Psoas muscle (tissue), 8 donors: Measurements from ENCODE around the gene ADAMTS2. TPM values are rescaled to one million over a fixed set of nuclear protein-coding genes. Genes with fewer than 3 reads are reported as not detected.

Source experiments
- ATAC-seq, 4 donors: fragments of 200-7000 bp; cut with Tn5 transposase; one replicate each; pipeline ENCODE4 v1.9.1; 2020; ENCODE audit warnings: moderate library complexity in 3 of 4, mild to moderate bottlenecking in 2 of 4
- DNase-seq, 2 donors: peaks; one replicate each; pipeline ENCODE4 v3.0.0-alpha.2; 2020
- H3K27ac ChIP-seq: fragments of 200-600 bp; one replicate; pipeline ENCODE4 v1.8.0; 2022
- H3K27me3 ChIP-seq, 3 donors: fragments of 200-600 bp in 1 of 3; one replicate each; pipeline versions ENCODE4 v1.6.1 to v1.8.0; 2013 to 2022; ENCODE audit warnings: low read length in 2 of 3, mild to moderate bottlenecking in 2 of 3, moderate library complexity in 1 of 3; ENCODE audit not compliant: insufficient read depth in 3 of 3
- H3K36me3 ChIP-seq, 2 donors: fragments of 200-600 bp in 1 of 2; one replicate each; pipeline versions ENCODE4 v1.6.1 to v1.8.0; 2013 to 2022; ENCODE audit warnings: low read depth in 1 of 2, mild to moderate bottlenecking in 1 of 2, moderate library complexity in 1 of 2; ENCODE audit not compliant: insufficient read depth in 1 of 2
- H3K4me1 ChIP-seq: fragments of 200-600 bp; one replicate; pipeline ENCODE4 v1.8.0; 2022
- H3K4me3 ChIP-seq: fragments of 200-600 bp; one replicate; pipeline ENCODE4 v1.8.0; 2022; ENCODE audit warnings: mild to moderate bottlenecking
- H3K9me3 ChIP-seq: fragments of 200-600 bp; one replicate; pipeline ENCODE4 v1.8.0; 2022
- WGBS, 3 donors: extraction: QIAGEN DNeasy Blood & Tissue Kit; methylation state at CpG; one replicate each; pipeline versions ENCODE4 v1.1.6 to v1.1.7; 2013; 5-methylcytosine and 5-hydroxymethylcytosine counted together
- intact Hi-C, 2 donors: fragments of 100-400 bp; cut with DNase I; formaldehyde crosslinking; loops; one replicate each; pipeline versions ENCODE4 v1.11.0 to v1.14.2; 2022
- polyA plus RNA-seq, 3 donors: library from polyadenylated mRNA; stranded (reverse); fragments of 200-250 nt; gene quantifications; one replicate each; pipeline ENCODE4 v1.2.3, GENCODE V29; 2013
- total RNA-seq, 4 donors: library from RNA; stranded (reverse); fragmentation: NEBNext Ultra II Directional in 2 of 4; extraction: Animal tissue kit (Norgen Biotek cat#: 25700) in 2 of 4; gene quantifications; one replicate each; pipeline versions ENCODE4 v1.2.1 to v1.2.4, GENCODE V29; 2021 to 2023
- TF ChIP-seq, protein P1 (sequence below): fragments of 200-600 bp; IDR thresholded peaks from one replicate; pipeline ENCODE4 v1.8.0; 2022; ENCODE audit warnings: antibody characterized with exemption
- donor health status: healthy with polysubstance abuse.
- donor health status: DM: no; HTN: no; CAD: no; lungs with moderate emphysema.
- donor health status: Bipolar disorder and iron deficiency.
- donor health status: healthy.
- donor health status: DM: yes; HTN: yes; CAD: no.
- donor health status: DM: no; HTN: no; CAD: no.
- donor health status: DM: no; HTN: no; CAD: no.
- donor health status: DM: yes; HTN: yes; CAD: no.

The ADAMTS2 gene
- total and polyA plus RNA-seq, 7 donors, result 0.83 to 3.7 (median 2.0) TPM

DNA sequence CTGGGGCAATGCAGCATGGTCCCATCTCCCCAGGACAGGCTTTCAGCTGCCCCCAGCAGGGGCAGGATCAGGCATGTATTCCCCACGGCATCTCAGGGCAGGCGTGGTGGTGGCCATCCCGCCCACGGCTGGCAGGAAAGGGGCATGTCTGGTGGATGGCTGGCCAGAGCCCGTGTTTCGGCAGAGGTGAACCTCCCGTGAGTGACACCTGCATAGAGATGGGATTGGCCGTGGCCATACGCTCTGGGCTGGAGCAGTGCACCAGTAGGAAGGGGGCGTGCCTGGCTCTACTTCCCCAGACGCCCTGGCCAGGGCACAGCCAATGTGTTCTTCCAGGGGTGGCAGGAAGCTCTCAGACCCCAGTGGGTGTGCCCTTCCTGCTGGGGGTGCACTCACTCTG is 146.0 kb downstream of the ADAMTS2 start:
- WGBS, 3 donors, result 88 to 91% (median 91%) methylated on average over 11 of the region's 11 CpGs
- intact Hi-C loops, result no loop called here
- ATAC-seq (no peak), DNase-seq (peak in 1 of 2 donors; percentile 36)
- no peak overlapping the region for H3K4me3 ChIP-seq
- H3K27ac ChIP-seq, result no peak overlapping the region
- TF ChIP-seq, protein P1, sequence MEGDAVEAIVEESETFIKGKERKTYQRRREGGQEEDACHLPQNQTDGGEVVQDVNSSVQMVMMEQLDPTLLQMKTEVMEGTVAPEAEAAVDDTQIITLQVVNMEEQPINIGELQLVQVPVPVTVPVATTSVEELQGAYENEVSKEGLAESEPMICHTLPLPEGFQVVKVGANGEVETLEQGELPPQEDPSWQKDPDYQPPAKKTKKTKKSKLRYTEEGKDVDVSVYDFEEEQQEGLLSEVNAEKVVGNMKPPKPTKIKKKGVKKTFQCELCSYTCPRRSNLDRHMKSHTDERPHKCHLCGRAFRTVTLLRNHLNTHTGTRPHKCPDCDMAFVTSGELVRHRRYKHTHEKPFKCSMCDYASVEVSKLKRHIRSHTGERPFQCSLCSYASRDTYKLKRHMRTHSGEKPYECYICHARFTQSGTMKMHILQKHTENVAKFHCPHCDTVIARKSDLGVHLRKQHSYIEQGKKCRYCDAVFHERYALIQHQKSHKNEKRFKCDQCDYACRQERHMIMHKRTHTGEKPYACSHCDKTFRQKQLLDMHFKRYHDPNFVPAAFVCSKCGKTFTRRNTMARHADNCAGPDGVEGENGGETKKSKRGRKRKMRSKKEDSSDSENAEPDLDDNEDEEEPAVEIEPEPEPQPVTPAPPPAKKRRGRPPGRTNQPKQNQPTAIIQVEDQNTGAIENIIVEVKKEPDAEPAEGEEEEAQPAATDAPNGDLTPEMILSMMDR, result no peak
- H3K36me3 ChIP-seq, result no peaks in the 10 kb centered on the region
- H3K27me3 ChIP-seq, result peaks cover 0 to 5% (median 0%) of the 10 kb centered on the region in 3 donors
- H3K9me3 ChIP-seq, result no peaks in the 10 kb centered on the region
- H3K4me1 ChIP-seq, result no peaks in the 10 kb centered on the region

DNA sequence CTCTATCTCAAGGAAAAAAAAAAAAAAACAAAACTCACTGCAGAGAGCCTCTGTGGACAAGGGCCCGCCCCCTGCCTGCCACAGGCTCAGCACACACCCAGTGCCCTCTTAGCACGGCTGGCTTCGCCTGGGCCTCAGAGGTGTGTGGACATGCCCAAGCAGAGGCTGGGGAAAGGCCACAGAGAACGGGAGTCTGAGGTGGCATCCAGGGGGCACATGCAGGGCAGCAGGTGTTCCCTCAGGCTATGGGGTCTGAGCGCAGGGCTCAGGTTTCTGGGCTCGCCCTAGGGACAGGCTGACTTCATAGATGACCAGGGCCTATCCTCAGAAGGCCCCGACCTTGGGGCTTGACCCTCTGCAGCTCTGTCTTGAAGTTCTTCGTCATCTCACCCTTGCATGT is 146.4 kb downstream of the ADAMTS2 start:
- no peaks in the 10 kb centered on the region for H3K9me3 ChIP-seq
- DNase-seq (peak in 1 of 2 donors; percentile 19), ATAC-seq (no peak)
- intact Hi-C loops, result no loop called here
- TF ChIP-seq, protein P1, result no peak
- no peaks in the 10 kb centered on the region for H3K4me1 ChIP-seq
- H3K36me3 ChIP-seq, result no peaks in the 10 kb centered on the region
- peaks cover 0 to 5% (median 0%) of the 10 kb centered on the region in 3 donors for H3K27me3 ChIP-seq
- H3K4me3 ChIP-seq, result no peak overlapping the region
- WGBS, 3 donors, result 89 to 95% (median 93%) methylated on average over 8 of the region's 8 CpGs
- no peak overlapping the region for H3K27ac ChIP-seq

DNA sequence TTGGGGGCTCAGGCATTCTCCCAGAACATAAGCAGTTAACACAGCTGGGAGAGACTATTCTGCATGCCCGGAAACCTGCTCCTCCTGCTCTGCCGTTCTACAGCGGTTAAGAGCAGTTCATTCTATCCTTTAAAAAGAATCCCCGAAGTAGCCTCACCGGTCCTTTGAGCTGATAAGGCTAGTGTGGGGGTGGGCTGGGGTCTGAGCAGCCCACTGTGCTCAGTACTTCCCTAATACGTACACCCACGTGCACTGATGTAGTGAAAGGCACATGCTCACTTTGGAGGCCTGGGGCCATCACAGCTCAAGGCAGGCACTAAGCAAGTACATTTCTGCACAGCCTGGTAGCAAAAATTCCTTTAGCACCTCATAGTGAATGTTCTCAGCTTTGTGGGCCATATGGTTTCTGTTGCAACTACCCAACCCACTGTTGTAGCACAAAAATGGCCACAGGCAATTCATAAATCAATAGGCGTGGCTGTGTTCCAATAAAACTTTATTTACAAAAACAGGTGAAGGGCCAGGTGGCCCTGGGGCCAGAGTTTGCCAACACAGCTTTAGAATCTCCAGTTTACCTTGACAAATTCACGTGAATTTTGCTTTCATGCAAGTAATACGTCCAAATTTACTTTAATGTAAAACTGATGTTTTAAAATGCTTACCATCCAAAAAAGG is 148.7 kb downstream of the ADAMTS2 start:
- intact Hi-C loops, result no loop called here
- no peaks in the 10 kb centered on the region for H3K36me3 ChIP-seq
- H3K4me3 ChIP-seq, result no peak overlapping the region
- H3K27ac ChIP-seq, result no peak overlapping the region
- H3K9me3 ChIP-seq, result no peaks in the 10 kb centered on the region
- TF ChIP-seq, protein P1, result no peak
- DNase-seq (no peak), ATAC-seq (no peak)
- peaks cover 0 to 5% (median 0%) of the 10 kb centered on the region in 3 donors for H3K27me3 ChIP-seq
- H3K4me1 ChIP-seq, result no peaks in the 10 kb centered on the region
- 78 to 88% (median 82%) methylated on average over 10 of the region's 10 CpGs for WGBS, 3 donors

DNA sequence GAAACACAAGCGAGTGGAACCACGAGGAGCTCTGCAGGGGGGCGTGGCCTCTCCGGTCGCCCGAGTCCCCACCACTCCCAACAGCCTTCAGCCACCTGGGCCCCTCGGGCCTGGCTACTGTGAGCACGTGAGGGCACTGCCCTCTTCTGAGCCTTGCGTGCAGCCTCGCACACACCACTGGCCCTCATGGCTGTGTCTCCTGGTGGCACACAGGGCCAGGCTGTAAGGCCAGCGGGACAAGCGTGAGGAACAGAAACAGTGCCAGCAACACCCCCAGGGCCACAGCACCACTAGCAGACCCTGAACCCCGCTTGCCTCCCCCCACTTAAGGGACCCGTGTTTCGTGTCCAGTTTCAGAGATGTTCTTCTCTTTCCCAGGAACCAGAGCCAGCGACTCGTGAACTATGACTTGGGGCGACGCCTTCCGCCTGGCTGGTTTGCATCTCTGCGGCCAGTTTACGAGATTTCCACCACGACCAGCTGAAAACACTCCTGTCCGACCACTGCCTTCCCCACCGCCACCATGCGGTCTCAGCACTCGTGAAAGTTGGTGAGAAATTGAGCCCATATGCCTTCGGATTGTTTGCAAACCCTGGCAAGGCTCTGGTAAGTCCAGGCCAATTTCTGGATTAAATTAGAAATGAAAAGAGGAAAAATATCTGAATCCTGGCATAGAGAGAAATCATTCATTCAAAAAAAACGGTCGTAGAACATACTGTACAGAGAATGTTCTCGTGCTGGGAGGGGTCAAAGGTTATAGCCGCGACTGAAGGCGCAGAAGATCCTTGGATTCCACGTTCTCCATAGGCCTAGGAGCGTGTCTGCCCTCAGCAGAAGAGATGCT is 149.5 kb downstream of the ADAMTS2 start:
- H3K27me3 ChIP-seq, result peaks cover 0 to 12% (median 0%) of the 10 kb centered on the region in 3 donors
- ATAC-seq (no peak), DNase-seq (peak in 1 of 2 donors; percentile 45)
- H3K4me3 ChIP-seq, result no peak overlapping the region
- 82 to 85% (median 84%) methylated on average over 36 of the region's 36 CpGs for WGBS, 3 donors
- TF ChIP-seq, protein P1, result no peak
- intact Hi-C loops, result no loop called here
- H3K9me3 ChIP-seq, result no peaks in the 10 kb centered on the region
- H3K4me1 ChIP-seq, result no peaks in the 10 kb centered on the region
- H3K36me3 ChIP-seq, result no peaks in the 10 kb centered on the region
- no peak overlapping the region for H3K27ac ChIP-seq
